Testis (tissue), 3 donors: Measurements from ENCODE around the gene SNX18. TPM values are rescaled to one million over a fixed set of nuclear protein-coding genes. Genes with fewer than 3 reads are reported as not detected.

Source experiments
- DNase-seq: peaks from one replicate; pipeline ENCODE4 v3.0.0-alpha.2; 2019
- H3K27ac ChIP-seq, 2 donors: fragments of 200-600 bp; sonication (generic); one replicate each; pipeline ENCODE4 v1.5.1; 2019
- H3K27me3 ChIP-seq: fragments of 200-600 bp; sonication (generic); one replicate; pipeline ENCODE4 v1.5.1; 2019
- H3K36me3 ChIP-seq: fragments of 200-600 bp; sonication (generic); one replicate; pipeline ENCODE4 v1.5.1; 2017; ENCODE audit warnings: low read depth; ENCODE audit errors: missing control alignments
- H3K4me1 ChIP-seq: fragments of 200-600 bp; sonication (generic); one replicate; pipeline ENCODE4 v1.5.1; 2019
- H3K4me3 ChIP-seq, 2 donors: fragments of 200-600 bp; sonication (generic); one replicate each; pipeline ENCODE4 v1.5.1; 2017 to 2019
- H3K9me3 ChIP-seq: fragments of 200-600 bp; sonication (generic); one replicate; pipeline ENCODE4 v1.5.1; 2017
- CTCF ChIP-seq, 3 experiments: fragments of 450-650 bp in 2 of 3; fragments of 200-600 bp in 1 of 3; sonication (generic) in 1 of 3; IDR thresholded peaks; one replicate each; pipeline ENCODE4 v1.5.1; 2016 to 2019; ENCODE audit warnings: antibody characterized with exemption in 3 of 3, mild to moderate bottlenecking in 2 of 3, moderate library complexity in 1 of 3
- POLR2A ChIP-seq: fragments of 450-650 bp; IDR thresholded peaks from one replicate; pipeline ENCODE4 v1.6.1; 2017; ENCODE audit warnings: antibody characterized with exemption, mild to moderate bottlenecking, moderate library complexity
- WGBS, 2 donors: methylation state at CpG; one replicate each; pipeline ENCODE4 v1.1.5; 2018; 5-methylcytosine and 5-hydroxymethylcytosine counted together
- intact Hi-C: fragments of 100-400 bp; cut with DNase I; formaldehyde crosslinking; loops from one replicate; pipeline ENCODE4 v1.15.1; 2023; ENCODE audit warnings: low total_unique reads
- polyA plus RNA-seq: library from polyadenylated mRNA; stranded (reverse); fragments of 350-450 nt; fragmentation: Illumina TruSeq; extraction: RNeasy Lipid Tissue Mini Kit (QIAGEN cat#74804); gene quantifications from one replicate; pipeline ENCODE4 v1.2.3, GENCODE V29; 2014; ENCODE audit warnings: low read depth, low replicate concordance; ENCODE audit not compliant: insufficient read depth
- total RNA-seq, 2 donors: library from RNA; depleted of rRNA; stranded (reverse); fragments of >200 nt; gene quantifications; one replicate each; pipeline ENCODE4 v1.2.3, GENCODE V29; 2016

The SNX18 gene
- total and polyA plus RNA-seq, 3 donors from 2014 or later, result 17.5 to 99.7 (median 71.9) TPM

DNA sequence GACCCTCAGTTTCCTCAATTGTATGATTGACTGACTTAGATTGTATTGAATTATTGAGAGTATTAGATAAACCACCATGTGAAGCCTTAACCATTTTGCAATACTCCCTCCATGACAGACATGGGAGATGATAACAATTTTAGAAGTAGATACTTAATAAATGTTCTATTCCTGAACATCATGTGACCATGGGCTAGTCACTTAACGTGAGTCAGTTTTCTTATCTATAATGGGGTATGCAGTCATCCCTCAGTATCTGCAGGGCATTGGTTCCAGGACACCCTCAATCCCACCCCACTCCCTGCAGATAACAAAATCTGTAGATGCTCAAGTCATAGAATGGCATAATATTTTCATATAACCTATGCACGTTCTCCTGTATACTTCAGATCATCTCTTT lies 31.0 kb downstream of the SNX18 start:
- intact Hi-C loops, result no loop called here
- H3K27me3 ChIP-seq, result no peaks in the 10 kb centered on the region
- no peak for TF ChIP-seq POLR2A
- TF ChIP-seq CTCF (IDR thresholded peaks at IDR 0.05), result no peak
- WGBS, 2 donors, result 70 to 82% methylated on average over 2 of the region's 2 CpGs
- H3K4me3 ChIP-seq, result no peak overlapping the region
- no peak for DNase-seq
- no peaks in the 10 kb centered on the region for H3K4me1 ChIP-seq
- H3K9me3 ChIP-seq, result no peaks in the 10 kb centered on the region
- H3K27ac ChIP-seq, result no peak overlapping the region
- H3K36me3 ChIP-seq, result no peaks in the 10 kb centered on the region

DNA sequence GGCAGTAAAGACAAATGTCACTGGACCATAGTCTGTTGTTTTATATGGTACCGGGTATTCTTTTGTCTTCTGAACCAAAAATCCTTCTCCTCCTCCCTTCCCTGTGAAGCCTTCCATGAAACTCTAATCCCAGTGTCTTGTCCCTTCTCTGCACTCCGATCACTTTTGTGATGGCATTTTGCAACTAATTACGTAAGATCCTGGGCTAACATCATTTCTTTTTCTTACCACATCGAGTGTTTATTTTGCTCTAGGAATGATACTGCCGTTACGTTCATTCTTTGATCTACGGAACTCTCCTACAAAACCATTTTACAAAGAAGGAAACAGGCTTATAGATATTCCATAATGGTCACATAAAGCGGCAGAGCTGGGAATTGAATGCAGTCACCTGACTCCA lies 33.7 kb downstream of the SNX18 start:
- no peaks in the 10 kb centered on the region for H3K36me3 ChIP-seq
- 89 to 95% methylated on average over 8 of the region's 8 CpGs for WGBS, 2 donors
- intact Hi-C loops, result no loop called here
- H3K27ac ChIP-seq, result no peak overlapping the region
- H3K4me3 ChIP-seq, result no peak overlapping the region
- no peaks in the 10 kb centered on the region for H3K4me1 ChIP-seq
- no peak for DNase-seq
- H3K9me3 ChIP-seq, result no peaks in the 10 kb centered on the region
- H3K27me3 ChIP-seq, result no peaks in the 10 kb centered on the region
- TF ChIP-seq POLR2A, result no peak
- TF ChIP-seq CTCF (IDR thresholded peaks at IDR 0.05), result no peak

DNA sequence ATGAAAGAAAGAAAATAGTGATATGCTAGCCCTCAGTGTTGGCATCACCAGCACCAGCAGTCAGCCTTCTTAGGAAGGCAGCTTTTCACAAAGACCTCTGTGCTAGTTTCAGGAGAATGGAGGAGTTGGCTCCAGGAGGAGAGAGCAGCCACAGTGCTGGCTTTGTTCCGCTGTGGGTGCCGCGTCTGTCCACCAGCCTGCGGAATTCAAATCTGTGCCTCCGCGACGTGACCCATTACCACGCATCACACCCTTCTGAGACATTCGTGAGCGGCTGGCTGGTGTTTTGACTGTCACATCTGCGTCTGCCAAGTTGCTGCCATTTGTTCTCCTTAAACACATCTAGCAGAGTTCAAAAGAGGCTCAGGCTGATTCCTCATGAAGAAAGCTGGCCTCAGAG lies 34.4 kb downstream of the SNX18 start:
- WGBS, 2 donors, result 76 to 90% methylated on average over 4 to 11 of the region's 11 CpGs
- no peaks in the 10 kb centered on the region for H3K4me1 ChIP-seq
- intact Hi-C loops, result no loop called here

GRCh38 chr5:54552446-54552845 lies 34.9 kb downstream of the SNX18 start:
- no peaks in the 10 kb centered on the region for H3K36me3 ChIP-seq
- TF ChIP-seq POLR2A (no peak), CTCF (IDR thresholded peaks at IDR 0.05) (no peak)
- intact Hi-C loops, result no loop called here
- no peak overlapping the region for H3K4me3 ChIP-seq
- no peaks in the 10 kb centered on the region for H3K9me3 ChIP-seq
- 96 to 98% methylated on average over 7 of the region's 7 CpGs for WGBS, 2 donors
- no peaks in the 10 kb centered on the region for H3K27me3 ChIP-seq
- H3K4me1 ChIP-seq, result no peaks in the 10 kb centered on the region
- no peak for DNase-seq
- H3K27ac ChIP-seq, result no peak overlapping the region

More for the DNA sequence above, 34.4 kb downstream of the SNX18 start:
- TF ChIP-seq CTCF (IDR thresholded peaks at IDR 0.05), result no peak
- no peak for TF ChIP-seq POLR2A
- Histone ChIP-seq H3K27ac (no peak overlapping the region), H3K4me3 (no peak overlapping the region), H3K27me3 (no peaks in the 10 kb centered on the region), H3K36me3 (no peaks in the 10 kb centered on the region), H3K9me3 (no peaks in the 10 kb centered on the region)
- DNase-seq, result no peak

- 87 to 92% methylated on average over 4 of the region's 4 CpGs for WGBS, 2 donors
- Histone ChIP-seq H3K36me3 (no peaks in the 10 kb centered on the region), H3K4me1 (no peaks in the 10 kb centered on the region), H3K4me3 (no peak overlapping the region), H3K27me3 (no peaks in the 10 kb centered on the region), H3K27ac (no peak overlapping the region), H3K9me3 (no peaks in the 10 kb centered on the region)
- intact Hi-C loops, result no loop called here
- no peak for DNase-seq
- no peak for TF ChIP-seq CTCF (IDR thresholded peaks at IDR 0.05)
- TF ChIP-seq POLR2A, result no peak
Observed at GRCh38 chr5:54553659-54554207, 36.2 kb downstream of the SNX18 start.
